Measurements from ENCODE around the gene NEB. TPM values are rescaled to one million over a fixed set of nuclear protein-coding genes. Genes with fewer than 3 reads are reported as not detected.

NEB gene
- total RNA-seq, 2 experiments from 2014 or later, result 0.12 to 0.26 TPM

DNA sequence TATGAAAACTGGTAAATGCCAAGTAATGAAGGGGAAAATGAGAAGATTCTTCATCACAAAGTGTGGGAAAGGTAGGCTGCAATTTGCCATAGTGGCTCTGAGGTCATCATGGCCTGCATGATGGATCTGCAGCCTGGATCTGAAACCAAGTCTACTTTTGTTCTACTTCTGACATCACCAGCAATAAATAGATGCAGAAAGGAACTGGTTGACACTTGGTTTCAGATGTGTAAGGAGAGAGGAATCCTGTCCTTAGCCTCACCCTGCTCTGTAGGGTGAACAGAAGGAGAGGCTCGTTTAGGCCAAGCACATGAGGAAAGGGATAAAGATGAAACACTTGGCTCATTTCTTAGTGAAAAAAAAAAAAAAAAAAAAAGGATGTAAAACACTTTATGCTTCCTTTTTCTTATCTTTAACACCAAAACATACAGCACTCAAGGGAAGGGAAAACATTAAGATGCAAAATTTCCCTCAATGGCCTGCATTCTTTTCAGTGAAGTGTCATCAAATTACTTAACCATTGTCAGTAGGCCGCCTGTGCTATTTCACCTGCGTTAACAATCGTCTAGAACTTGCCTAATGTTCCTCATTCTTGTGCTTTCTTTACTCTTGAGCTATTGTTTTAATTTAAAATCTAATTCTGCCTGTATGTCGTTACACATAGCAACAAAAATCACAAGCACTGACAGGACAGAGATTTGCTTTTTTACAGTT is 3.9 kb downstream of the NEB start:
- H3K4me3 Mint-ChIP-seq, result no peak overlapping the region
- peaks cover 11% of the 10 kb centered on the region for H3K27me3 Mint-ChIP-seq
- CTCF ChIA-PET, result interaction anchor here (0.7 kb wide), 1 partner anchor 404 kb away, joined by 3 read pairs; no protein-coding TSS in a partner anchor
- ATAC-seq (no peak), DNase-seq (no peak)
- H3K27ac Mint-ChIP-seq, result no peak overlapping the region
- no peaks in the 10 kb centered on the region for H3K9me3 Mint-ChIP-seq (ENCODE audit: low read depth)
- no peaks in the 10 kb centered on the region for H3K36me3 Mint-ChIP-seq
- no peaks in the 10 kb centered on the region for H3K4me1 Mint-ChIP-seq

DNA sequence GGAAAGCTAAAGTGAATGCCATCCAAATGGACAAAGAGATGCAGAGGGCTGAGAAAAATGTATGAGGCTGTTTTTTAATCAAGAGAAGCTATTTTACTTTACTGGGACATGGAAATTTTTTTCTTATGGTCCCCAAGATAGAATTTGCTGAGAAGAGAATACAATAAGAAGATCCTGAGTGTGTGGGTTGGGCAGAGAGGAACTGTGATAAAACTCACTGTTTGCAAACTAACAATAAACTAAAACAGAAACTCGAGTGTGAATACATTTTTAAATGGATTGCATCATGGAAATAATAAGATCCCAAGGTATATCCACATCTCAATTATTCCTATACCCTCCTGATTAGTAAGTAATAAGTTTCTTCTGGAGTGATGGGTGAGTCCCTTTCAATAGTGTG is 4.4 kb downstream of the NEB start:
- Mint-ChIP-seq H3K27ac (no peak overlapping the region), H3K4me3 (no peak overlapping the region), H3K36me3 (no peaks in the 10 kb centered on the region), H3K27me3 (peaks cover 11% of the 10 kb centered on the region), H3K9me3 (ENCODE audit: low read depth) (no peaks in the 10 kb centered on the region), H3K4me1 (no peaks in the 10 kb centered on the region)
- ATAC-seq (no peak), DNase-seq (no peak)
- CTCF ChIA-PET, result no interaction called here

DNA sequence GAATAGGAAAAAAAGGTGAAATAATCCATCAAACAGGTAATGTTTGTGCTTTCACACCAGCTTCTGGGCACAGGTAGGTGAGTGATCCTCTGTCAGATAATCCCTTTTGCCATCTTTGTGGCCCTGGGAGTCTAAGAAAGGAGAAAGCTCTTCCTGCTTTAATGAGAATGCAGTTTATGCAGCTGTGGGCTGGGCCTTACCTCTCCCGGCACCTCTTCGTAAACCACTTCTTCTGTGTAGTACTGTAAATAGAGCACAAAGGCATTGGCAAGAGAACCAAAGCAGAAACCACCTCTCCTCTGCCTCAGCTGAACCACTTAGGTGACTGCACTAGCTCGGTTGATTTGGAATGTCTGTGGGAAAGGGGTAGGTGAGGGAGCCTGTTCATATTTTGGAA is 4.9 kb downstream of the NEB start:
- DNase-seq, result no peak
- no peaks in the 10 kb centered on the region for H3K36me3 Mint-ChIP-seq
- no peak for ATAC-seq
- H3K4me3 Mint-ChIP-seq, result no peak overlapping the region
- H3K9me3 Mint-ChIP-seq (ENCODE audit: low read depth), result no peaks in the 10 kb centered on the region
- H3K27me3 Mint-ChIP-seq, result peaks cover 11% of the 10 kb centered on the region
- H3K27ac Mint-ChIP-seq, result no peak overlapping the region
- H3K4me1 Mint-ChIP-seq, result no peaks in the 10 kb centered on the region
- CTCF ChIA-PET, result no interaction called here

DNA sequence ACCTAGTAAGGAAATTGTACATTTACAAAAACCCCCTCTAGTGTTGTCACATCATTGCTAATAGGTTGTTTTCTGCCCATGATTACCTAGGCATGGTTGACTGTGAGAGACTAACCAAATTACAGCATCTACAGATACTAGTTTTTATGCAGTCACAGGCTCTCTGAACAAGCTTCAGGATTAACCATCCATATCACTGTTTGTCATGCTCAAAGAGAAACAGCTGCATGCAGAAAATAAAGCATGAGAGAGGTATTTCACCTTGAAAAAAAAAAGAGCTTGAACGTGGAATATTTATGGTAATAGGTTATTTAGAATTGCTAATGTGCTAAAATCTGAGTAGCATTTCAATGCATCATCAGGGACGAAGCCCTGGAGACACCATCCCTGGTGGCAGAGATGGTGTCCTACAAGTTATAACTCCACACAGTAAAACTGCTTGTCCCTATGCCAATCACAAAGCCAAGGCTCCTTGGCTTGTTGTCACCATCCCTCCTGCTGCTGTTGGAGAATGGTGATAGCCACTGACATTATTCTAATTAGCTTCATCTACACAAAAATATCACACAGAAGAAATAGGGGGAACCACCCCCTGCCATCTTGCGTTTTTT is 5.4 kb downstream of the NEB start:
- DNase-seq (no peak), ATAC-seq (no peak)
- no peak overlapping the region for H3K4me3 Mint-ChIP-seq
- H3K27me3 Mint-ChIP-seq, result peaks cover 11% of the 10 kb centered on the region
- CTCF ChIA-PET, result no interaction called here
- no peaks in the 10 kb centered on the region for H3K36me3 Mint-ChIP-seq
- H3K4me1 Mint-ChIP-seq, result no peaks in the 10 kb centered on the region
- no peaks in the 10 kb centered on the region for H3K9me3 Mint-ChIP-seq (ENCODE audit: low read depth)
- no peak overlapping the region for H3K27ac Mint-ChIP-seq

DNA sequence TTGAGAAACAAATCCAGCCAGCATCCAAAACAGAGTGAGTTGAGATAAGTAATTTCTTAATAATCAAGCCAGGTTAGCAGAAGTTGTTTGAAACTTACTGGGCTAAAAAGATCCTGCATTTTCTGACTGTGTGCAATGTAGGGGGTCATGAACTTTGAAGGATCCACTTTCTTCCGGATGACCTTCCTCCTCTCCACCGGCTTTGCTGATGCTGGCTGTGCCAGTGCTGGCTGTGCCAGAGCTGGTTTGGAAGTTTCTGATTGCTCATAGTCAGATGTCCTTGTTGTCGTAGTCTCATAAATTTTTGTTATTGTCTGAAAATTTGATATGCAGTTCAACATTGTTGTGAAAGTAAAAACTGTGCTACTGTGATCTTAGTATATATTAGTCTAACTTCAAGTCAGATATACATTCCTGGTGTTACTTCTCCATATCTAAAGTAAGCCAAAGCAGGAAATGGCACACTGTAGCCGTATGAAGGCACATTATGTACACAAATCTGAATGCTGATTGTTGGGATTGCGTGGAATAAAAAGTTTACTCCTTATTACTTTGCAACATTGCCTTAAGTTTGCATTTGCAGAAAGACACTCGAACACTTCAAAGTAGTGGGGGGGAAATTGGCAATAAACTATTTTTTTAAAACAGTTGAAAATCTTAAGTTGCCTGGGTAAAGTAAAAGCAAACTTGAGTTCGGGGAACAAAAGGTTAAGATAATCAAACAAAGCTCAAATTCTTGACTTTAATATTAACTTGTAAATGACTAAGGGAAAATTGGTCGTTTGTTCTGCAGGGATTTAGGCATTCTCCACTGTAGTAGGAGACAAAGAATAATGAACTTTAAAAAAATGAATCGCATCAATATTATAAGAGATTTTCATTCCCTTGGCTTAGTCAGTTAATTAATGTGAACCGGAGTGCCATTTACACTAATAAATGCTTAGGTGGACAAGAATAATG is 6.4 kb downstream of the NEB start:
- Mint-ChIP-seq H3K27me3 (peaks cover 9% of the 10 kb centered on the region), H3K36me3 (no peaks in the 10 kb centered on the region), H3K9me3 (ENCODE audit: low read depth) (no peaks in the 10 kb centered on the region), H3K4me1 (no peaks in the 10 kb centered on the region), H3K4me3 (no peak overlapping the region), H3K27ac (no peak overlapping the region)
- CTCF ChIA-PET, result no interaction called here
- ATAC-seq (no peak), DNase-seq (no peak)

DNA sequence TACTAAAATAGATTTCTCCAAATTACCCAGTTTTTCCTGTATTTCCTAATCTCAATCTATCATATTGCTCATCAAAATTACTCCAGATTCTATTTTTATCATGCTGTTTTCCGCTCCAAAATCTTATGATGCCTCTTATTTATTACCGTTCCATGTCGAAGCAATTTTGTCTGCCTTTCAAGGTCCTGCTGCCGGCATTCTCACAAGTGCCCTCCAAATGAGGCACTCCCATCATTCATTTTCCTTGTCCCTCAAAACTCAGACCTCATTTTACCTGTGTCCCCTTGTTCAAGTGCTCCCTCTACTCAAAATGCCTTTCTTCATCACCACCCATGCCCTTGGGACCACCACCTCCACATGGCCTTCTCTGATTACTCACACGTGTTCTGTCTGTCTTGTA is 13.1 kb downstream of the NEB start:
- H3K9me3 Mint-ChIP-seq (ENCODE audit: low read depth), result no peaks in the 10 kb centered on the region
- CTCF ChIA-PET, result no interaction called here
- H3K4me1 Mint-ChIP-seq, result no peaks in the 10 kb centered on the region
- no peaks in the 10 kb centered on the region for H3K27me3 Mint-ChIP-seq
- no peak overlapping the region for H3K4me3 Mint-ChIP-seq
- no peak overlapping the region for H3K27ac Mint-ChIP-seq
- ATAC-seq (no peak), DNase-seq (no peak)
- H3K36me3 Mint-ChIP-seq, result no peaks in the 10 kb centered on the region

DNA sequence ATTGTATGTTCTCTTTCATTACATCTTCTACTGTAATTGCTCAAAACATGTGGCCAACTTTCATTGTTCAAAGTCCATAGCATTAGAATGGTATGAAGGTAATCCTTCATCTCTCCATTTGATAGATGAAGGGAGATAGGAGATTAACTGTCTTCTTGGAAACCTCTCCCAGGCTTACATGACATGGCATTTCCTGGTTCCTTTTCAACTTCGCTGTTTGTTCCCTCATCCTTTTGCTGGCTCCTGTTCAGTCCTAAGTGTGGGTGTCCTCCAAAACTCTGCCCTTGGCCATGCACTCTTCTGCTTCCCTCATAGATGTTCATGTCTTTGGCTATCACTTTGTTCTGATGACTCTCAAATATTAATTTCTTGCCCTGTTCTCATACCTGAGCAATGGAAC is 13.8 kb downstream of the NEB start:
- H3K9me3 Mint-ChIP-seq (ENCODE audit: low read depth), result no peaks in the 10 kb centered on the region
- no peak overlapping the region for H3K4me3 Mint-ChIP-seq
- no peak for ATAC-seq
- CTCF ChIA-PET, result interaction anchor here (0.9 kb wide), 1 partner anchor 81 kb away, joined by 3 read pairs; no protein-coding TSS in a partner anchor
- no peak overlapping the region for H3K27ac Mint-ChIP-seq
- DNase-seq, result no peak
- no peaks in the 10 kb centered on the region for H3K36me3 Mint-ChIP-seq
- H3K27me3 Mint-ChIP-seq, result no peaks in the 10 kb centered on the region
- H3K4me1 Mint-ChIP-seq, result no peaks in the 10 kb centered on the region

DNA sequence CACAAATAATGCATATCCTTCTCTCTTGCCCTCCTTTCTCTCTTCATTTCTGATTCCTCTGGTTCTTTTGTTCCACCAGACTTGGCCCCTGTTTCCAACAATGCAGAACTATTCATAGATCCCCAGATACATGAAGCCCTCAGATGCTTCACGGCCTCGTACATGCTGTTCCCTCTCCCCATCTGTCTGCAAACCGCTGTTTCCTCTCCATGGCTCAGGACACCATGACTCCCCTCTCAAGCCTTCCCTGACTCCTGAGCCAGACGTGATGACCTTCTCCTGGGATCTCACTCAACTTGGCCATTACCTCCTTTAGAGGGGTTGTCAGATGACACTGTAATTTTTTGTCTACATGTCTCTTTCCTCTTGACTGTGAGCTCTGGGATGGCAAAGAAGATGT is 15.5 kb downstream of the NEB start:
- no peak for ATAC-seq
- no peaks in the 10 kb centered on the region for H3K4me1 Mint-ChIP-seq
- no peaks in the 10 kb centered on the region for H3K27me3 Mint-ChIP-seq
- H3K4me3 Mint-ChIP-seq, result no peak overlapping the region
- H3K27ac Mint-ChIP-seq, result no peak overlapping the region
- H3K36me3 Mint-ChIP-seq, result no peaks in the 10 kb centered on the region
- CTCF ChIA-PET, result no interaction called here
- DNase-seq, result no peak
- H3K9me3 Mint-ChIP-seq (ENCODE audit: low read depth), result no peaks in the 10 kb centered on the region

DNA sequence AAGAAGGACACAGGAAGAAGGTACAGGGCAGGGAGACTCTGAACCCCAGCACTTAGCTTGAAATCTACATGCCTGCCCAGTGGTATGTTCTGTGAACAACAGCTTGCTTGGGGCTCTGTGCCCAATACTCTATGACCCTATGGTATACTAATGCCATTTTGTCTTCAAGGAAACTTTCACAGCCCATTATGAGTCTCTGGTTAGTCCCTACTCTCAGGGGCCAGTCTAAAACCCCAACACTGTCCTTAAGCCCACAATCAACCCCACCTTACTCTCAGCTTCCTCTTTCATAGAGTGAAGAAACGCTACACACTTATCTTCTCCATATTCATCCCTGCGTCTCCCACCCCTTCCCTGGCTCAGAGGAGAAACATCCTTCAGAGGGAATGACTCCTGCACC is 16.0 kb downstream of the NEB start:
- Mint-ChIP-seq H3K9me3 (ENCODE audit: low read depth) (no peaks in the 10 kb centered on the region), H3K27me3 (no peaks in the 10 kb centered on the region), H3K27ac (no peak overlapping the region), H3K4me1 (no peaks in the 10 kb centered on the region), H3K4me3 (no peak overlapping the region), H3K36me3 (no peaks in the 10 kb centered on the region)
- DNase-seq (no peak), ATAC-seq (no peak)
- CTCF ChIA-PET, result no interaction called here

DNA sequence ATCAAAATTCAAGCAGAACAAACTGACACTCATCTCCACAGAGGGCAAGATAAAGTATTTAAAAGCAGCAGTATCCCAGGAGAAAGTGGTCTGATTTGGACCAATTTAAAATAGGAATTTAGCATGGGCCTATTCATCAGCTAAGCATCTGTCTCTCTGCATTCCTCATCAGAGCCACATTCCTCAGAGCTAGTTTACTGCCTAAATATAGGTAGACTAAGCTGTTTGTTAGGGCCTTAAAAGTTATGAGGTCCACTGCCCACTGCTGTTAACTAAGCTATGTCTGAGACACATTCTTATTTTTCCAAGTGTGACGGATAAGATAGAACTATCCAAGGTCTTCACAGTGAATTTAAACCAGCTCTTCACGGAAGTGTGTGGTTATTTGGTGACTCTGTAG is 17.6 kb downstream of the NEB start:
- Mint-ChIP-seq H3K4me1 (no peaks in the 10 kb centered on the region), H3K4me3 (no peak overlapping the region), H3K9me3 (ENCODE audit: low read depth) (no peaks in the 10 kb centered on the region), H3K36me3 (no peaks in the 10 kb centered on the region), H3K27ac (no peak overlapping the region), H3K27me3 (no peaks in the 10 kb centered on the region)
- ATAC-seq (no peak), DNase-seq (no peak)
- CTCF ChIA-PET, result no interaction called here

DNA sequence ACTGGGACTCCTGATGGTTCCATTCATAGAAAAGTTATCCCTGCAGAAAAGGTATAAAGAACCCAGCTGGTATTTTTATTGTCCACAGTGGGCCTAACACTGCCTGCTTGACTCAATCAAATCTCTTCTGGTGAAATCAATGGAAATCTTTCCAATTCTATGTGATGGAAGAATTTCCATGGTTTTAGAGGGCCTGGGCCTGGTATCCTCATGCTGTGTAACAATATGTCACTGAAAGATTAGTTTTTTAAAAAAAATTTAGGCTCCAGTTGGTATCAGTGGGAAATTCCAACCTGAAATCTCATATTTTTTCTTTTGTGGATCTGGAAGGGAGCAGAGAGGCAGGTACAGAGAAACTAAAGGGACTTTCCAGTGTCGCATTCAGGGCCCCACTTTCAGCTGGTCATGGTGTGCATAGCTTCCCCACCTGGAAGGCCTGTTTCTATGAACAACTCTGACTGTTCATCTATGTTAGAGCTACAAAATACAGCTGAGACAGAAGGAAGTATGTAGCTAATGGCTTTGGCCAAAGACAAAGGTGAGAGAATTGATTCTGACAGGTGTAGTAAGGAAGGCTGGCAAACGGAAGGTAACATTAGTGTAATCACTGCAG is 20.9 kb downstream of the NEB start:
- H3K4me3 Mint-ChIP-seq, result no peak overlapping the region
- H3K36me3 Mint-ChIP-seq, result no peaks in the 10 kb centered on the region
- ATAC-seq (no peak), DNase-seq (no peak)
- no peak overlapping the region for H3K27ac Mint-ChIP-seq
- no peaks in the 10 kb centered on the region for H3K4me1 Mint-ChIP-seq
- CTCF ChIA-PET, result no interaction called here
- peaks cover 3% of the 10 kb centered on the region for H3K27me3 Mint-ChIP-seq
- no peaks in the 10 kb centered on the region for H3K9me3 Mint-ChIP-seq (ENCODE audit: low read depth)

DNA sequence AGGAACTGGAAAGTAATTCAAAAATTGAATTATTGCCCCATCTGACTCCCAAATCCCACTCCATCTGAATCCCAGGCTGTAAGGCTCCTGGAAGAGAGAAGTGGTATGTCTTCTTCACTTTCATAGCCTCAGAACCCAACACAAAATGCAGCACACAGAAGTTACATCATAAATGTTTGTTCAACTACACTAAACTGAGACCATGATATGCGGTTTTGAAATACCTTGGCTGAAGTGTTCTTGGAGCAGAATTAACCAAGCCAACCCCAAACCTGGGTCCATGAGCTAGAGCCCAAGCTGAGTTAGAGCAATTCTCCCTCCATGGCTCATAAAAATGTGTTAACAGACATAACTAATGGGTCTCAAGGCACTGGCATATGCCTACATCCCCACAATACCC is 23.3 kb downstream of the NEB start:
- no peaks in the 10 kb centered on the region for H3K36me3 Mint-ChIP-seq
- no peaks in the 10 kb centered on the region for H3K9me3 Mint-ChIP-seq (ENCODE audit: low read depth)
- no peak for ATAC-seq
- no peak overlapping the region for H3K4me3 Mint-ChIP-seq
- DNase-seq, result no peak
- no peak overlapping the region for H3K27ac Mint-ChIP-seq
- no peaks in the 10 kb centered on the region for H3K4me1 Mint-ChIP-seq
- CTCF ChIA-PET, result no interaction called here
- peaks cover 3% of the 10 kb centered on the region for H3K27me3 Mint-ChIP-seq

DNA sequence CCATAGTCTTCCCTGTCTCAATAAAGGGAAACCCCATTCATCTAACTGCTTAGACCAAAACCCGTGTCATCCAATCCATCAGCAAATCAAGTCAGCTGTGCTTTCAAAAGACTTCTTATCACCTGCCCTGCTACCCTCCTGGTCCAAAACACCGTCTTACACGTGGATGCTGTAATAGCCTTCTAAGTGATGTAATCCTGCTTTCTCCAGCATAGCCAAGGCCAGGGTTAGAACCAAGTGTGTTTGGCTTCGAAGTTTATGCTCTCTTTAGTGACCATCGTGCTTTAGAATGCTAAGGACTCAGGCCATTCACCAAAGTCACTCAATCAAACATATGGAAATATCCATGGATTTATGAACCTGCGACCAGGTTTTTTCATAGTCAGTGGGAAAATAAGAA is 25.5 kb downstream of the NEB start:
- H3K4me1 Mint-ChIP-seq, result no peaks in the 10 kb centered on the region
- no peaks in the 10 kb centered on the region for H3K9me3 Mint-ChIP-seq (ENCODE audit: low read depth)
- peaks cover 3% of the 10 kb centered on the region for H3K27me3 Mint-ChIP-seq
- no peak overlapping the region for H3K4me3 Mint-ChIP-seq
- no peak for DNase-seq
- H3K36me3 Mint-ChIP-seq, result no peaks in the 10 kb centered on the region
- CTCF ChIA-PET, result no interaction called here
- ATAC-seq, result no peak
- H3K27ac Mint-ChIP-seq, result no peak overlapping the region

All from activated CD8-positive, alpha-beta memory T cell treated with anti-CD3 and anti-CD28 coated beads, Interleukin-2, amount 10 ng/mL, durations not matched to agents 7 days and 5 days (primary cell).